Activated naive CD4-positive, alpha-beta T cell treated with anti-CD3 and anti-CD28 coated beads, Interleukin-2, amount 50 U/mL, for 16 hours (primary cell): Measurements from ENCODE around the gene PYY.
A peak's percentile ranks its signal among the peaks of the same experiment; 100 is the strongest.
"Not testable (repeated sequence)": the region's sequence is repeated elsewhere in the genome, so short reads cannot be mapped to it uniquely, and the experiment has no call there.

ENCODE experiments used
- DNase-seq: peaks from one replicate; pipeline ENCODE4 v3.0.0-alpha.2; 2020

PYY gene

GRCh38 chr17:43942051-43942685, 11.6 kb downstream of the PYY start, which contains the start of gene PPY:
PPY (minus strand) TSS chr17:43942476; CDS start chr17:43941654, 822 bp downstream.
- DNase-seq, result no peak

- DNase-seq, result peak; percentile 23
Observed at GRCh38 chr17:43940630-43941029, 13.1 kb downstream of the PYY start.

- no peak for DNase-seq
Observed at GRCh38 chr17:43939886-43940285, 13.9 kb downstream of the PYY start.

GRCh38 chr17:43939452-43939851, 14.3 kb downstream of the PYY start:
- not testable (repeated sequence) for DNase-seq

- no peak for DNase-seq
Observed at GRCh38 chr17:43938838-43939182, 14.9 kb downstream of the PYY start.

GRCh38 chr17:43936434-43936833, 17.3 kb downstream of the PYY start:
- DNase-seq, result no peak

- no peak for DNase-seq
Observed at GRCh38 chr17:43935926-43936261, 17.8 kb downstream of the PYY start.

- no peak for DNase-seq
Observed at GRCh38 chr17:43935204-43935925, 18.4 kb downstream of the PYY start.

GRCh38 chr17:43932923-43933322, 20.8 kb downstream of the PYY start:
- DNase-seq, result no peak

- no peak for DNase-seq
Observed at GRCh38 chr17:43932357-43932756, 21.4 kb downstream of the PYY start.

GRCh38 chr17:43931062-43931571, 22.6 kb downstream of the PYY start:
- DNase-seq, result no peak

GRCh38 chr17:43928609-43929008, 25.1 kb downstream of the PYY start:
- no peak for DNase-seq

GRCh38 chr17:43927929-43928328, 25.8 kb downstream of the PYY start:
- DNase-seq, result not testable (repeated sequence)

GRCh38 chr17:43927060-43927864, 26.5 kb downstream of the PYY start:
- peak; percentile 27 for DNase-seq

GRCh38 chr17:43924558-43924957, 29.2 kb downstream of the PYY start:
- DNase-seq, result no peak

GRCh38 chr17:43920500-43921095, 33.1 kb downstream of the PYY start:
- DNase-seq, result no peak

GRCh38 chr17:43918026-43918389, 35.7 kb downstream of the PYY start:
- no peak for DNase-seq

GRCh38 chr17:43917348-43918025, 36.3 kb downstream of the PYY start:
- peak; percentile 51 for DNase-seq

GRCh38 chr17:43917016-43917347, 36.8 kb downstream of the PYY start:
- no peak for DNase-seq

- DNase-seq, result no peak
Observed at GRCh38 chr17:43916385-43916784, 37.4 kb downstream of the PYY start.

- DNase-seq, result no peak
Observed at GRCh38 chr17:43915559-43915958, 38.2 kb downstream of the PYY start.

- no peak for DNase-seq
Observed at GRCh38 chr17:43914451-43914850, 39.3 kb downstream of the PYY start.

- no peak for DNase-seq
Observed at GRCh38 chr17:43913584-43913983, 40.2 kb downstream of the PYY start.
